ENCODE results near the gene HDAC2. TPM values are rescaled to one million over a fixed set of nuclear protein-coding genes. Genes with fewer than 3 reads are reported as not detected.

HDAC2 gene
- total RNA-seq, 2 donors from 2014 or later, result 25.6 to 32.4 TPM

DNA sequence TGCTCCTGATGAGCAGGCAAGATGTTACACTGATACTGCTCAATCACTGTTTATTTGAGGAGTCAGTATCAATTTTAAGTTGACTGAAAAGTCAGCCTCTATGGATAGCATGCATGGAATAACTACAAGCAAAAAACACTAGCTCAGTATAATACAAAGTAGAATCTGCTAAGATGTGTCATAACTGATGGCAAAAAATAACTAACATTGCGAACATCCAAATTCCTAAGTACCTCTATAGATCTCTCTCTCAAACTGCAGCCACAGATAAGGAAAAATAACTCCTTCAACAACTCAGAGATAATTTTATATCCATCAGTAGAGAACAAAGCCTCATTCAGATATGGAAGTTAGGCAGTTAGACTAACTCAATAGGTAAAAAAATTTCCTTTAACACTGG, 16.3 kb downstream of the HDAC2 start:
- TF ChIP-seq, protein P1, sequence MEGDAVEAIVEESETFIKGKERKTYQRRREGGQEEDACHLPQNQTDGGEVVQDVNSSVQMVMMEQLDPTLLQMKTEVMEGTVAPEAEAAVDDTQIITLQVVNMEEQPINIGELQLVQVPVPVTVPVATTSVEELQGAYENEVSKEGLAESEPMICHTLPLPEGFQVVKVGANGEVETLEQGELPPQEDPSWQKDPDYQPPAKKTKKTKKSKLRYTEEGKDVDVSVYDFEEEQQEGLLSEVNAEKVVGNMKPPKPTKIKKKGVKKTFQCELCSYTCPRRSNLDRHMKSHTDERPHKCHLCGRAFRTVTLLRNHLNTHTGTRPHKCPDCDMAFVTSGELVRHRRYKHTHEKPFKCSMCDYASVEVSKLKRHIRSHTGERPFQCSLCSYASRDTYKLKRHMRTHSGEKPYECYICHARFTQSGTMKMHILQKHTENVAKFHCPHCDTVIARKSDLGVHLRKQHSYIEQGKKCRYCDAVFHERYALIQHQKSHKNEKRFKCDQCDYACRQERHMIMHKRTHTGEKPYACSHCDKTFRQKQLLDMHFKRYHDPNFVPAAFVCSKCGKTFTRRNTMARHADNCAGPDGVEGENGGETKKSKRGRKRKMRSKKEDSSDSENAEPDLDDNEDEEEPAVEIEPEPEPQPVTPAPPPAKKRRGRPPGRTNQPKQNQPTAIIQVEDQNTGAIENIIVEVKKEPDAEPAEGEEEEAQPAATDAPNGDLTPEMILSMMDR (IDR thresholded peaks at IDR 0.05), result no peak
- Histone ChIP-seq H3K4me1 (no peaks in the 10 kb centered on the region), H3K27ac (no peak overlapping the region), H3K36me3 (peaks cover 16% of the 10 kb centered on the region), H3K9me3 (no peaks in the 10 kb centered on the region), H3K27me3 (no peaks in the 10 kb centered on the region), H3K4me3 (no peak overlapping the region)
- DNase-seq (ENCODE audit: low spot score), result no peak

DNA sequence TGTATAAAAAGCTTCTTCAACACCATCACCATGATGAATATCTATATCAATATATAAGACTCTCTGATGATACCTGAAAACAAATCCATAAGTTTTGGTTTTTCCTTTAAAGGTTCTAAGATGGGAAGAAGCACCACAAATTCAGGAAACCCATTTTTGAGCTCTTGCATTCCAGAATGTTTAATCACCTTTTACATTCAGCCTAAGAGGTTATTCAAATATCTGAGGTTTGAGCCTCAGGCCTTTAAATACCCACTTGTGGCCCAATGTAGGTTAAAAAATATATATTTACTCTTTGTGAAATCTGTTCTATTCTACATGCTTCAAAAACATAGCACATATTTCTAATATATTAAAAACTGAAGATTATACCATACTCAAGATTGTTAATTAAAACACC, 17.6 kb downstream of the HDAC2 start:
- TF ChIP-seq, protein P1 (IDR thresholded peaks at IDR 0.05), result no peak
- Histone ChIP-seq H3K9me3 (no peaks in the 10 kb centered on the region), H3K36me3 (peaks cover 21% of the 10 kb centered on the region), H3K27me3 (no peaks in the 10 kb centered on the region), H3K4me3 (no peak overlapping the region), H3K4me1 (peaks cover 0 to 3% of the 10 kb centered on the region in 2 donors), H3K27ac (no peak overlapping the region)
- DNase-seq (ENCODE audit: low spot score), result no peak

DNA sequence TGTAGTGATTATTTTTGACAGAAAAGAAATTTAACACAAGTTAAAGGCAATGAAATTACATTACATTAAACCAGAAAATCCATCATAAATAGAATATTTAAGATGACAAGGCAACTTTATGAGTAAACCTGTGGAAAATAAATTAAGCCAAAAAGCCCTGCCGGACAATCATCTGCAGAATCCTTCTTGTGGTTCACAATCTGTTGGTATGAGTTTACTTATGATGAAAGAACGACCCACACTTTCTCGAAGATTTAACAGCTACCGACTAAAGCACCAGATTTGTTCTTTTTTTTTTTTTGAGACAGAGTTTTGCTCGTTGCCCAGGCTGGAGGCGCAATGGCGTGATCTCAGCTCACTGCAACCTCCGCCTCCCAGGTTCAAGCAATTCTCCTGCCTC, 21.4 kb downstream of the HDAC2 start:
- peaks cover 20% of the 10 kb centered on the region for H3K36me3 ChIP-seq
- no peaks in the 10 kb centered on the region for H3K27me3 ChIP-seq
- H3K4me3 ChIP-seq, result no peak overlapping the region
- no peak for DNase-seq (ENCODE audit: low spot score)
- peaks cover 0 to 8% of the 10 kb centered on the region in 2 donors for H3K4me1 ChIP-seq
- TF ChIP-seq, protein P1 (IDR thresholded peaks at IDR 0.05), result no peak
- no peak overlapping the region for H3K27ac ChIP-seq
- H3K9me3 ChIP-seq, result no peaks in the 10 kb centered on the region

DNA sequence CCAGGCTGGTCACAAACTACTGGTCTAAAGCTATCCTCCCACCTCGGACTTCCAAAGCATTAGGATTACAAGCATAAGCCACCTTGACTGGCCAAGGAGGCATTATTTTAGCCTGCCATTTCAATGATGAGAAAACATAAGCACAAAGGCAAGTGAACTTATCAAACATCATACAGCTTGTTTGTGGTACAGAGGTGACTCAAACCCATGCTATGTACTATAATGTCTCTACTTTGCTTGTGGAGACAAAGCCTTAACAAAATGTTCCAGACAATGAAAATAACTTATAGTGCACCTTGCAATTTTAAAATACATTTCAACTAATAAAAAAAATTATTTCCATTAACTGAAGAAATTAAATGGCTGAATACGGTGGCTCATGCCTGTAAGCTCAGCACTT, 26.2 kb downstream of the HDAC2 start:
- Histone ChIP-seq H3K9me3 (no peaks in the 10 kb centered on the region), H3K27me3 (no peaks in the 10 kb centered on the region), H3K27ac (no peak overlapping the region), H3K4me1 (peaks cover 0 to 8% of the 10 kb centered on the region in 2 donors), H3K36me3 (peaks cover 42% of the 10 kb centered on the region), H3K4me3 (no peak overlapping the region)
- TF ChIP-seq, protein P1 (IDR thresholded peaks at IDR 0.05), result no peak
- DNase-seq (ENCODE audit: low spot score), result no peak

DNA sequence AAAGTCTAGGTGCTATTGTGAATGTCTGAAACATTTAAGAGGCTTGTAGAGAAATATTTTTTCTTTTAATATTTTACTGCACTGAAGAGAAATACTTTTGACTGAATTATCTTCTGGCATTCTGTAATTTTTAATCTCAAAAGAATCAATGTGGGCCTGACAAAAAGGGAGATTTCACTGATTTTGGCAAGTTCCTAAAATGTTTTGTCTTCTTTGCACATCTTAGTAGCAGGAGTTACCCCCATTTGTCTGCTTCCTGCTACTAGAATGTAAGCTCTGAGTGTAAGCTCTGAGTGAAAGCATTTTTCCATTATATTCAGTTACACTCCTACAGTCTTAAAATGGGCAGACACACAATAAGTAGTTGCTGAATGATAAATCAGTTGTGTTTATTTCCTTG, 31.1 kb downstream of the HDAC2 start:
- Histone ChIP-seq H3K27ac (no peak overlapping the region), H3K9me3 (no peaks in the 10 kb centered on the region), H3K4me3 (no peak overlapping the region), H3K36me3 (peaks cover 25% of the 10 kb centered on the region), H3K27me3 (no peaks in the 10 kb centered on the region), H3K4me1 (no peaks in the 10 kb centered on the region)
- TF ChIP-seq, protein P1 (IDR thresholded peaks at IDR 0.05), result no peak
- no peak for DNase-seq (ENCODE audit: low spot score)

Measured in right atrium auricular region (tissue), 2 donors.